ENCODE results near the gene L3MBTL4.

L3MBTL4 gene

GRCh38 chr18:5979971-5980457, 434.7 kb downstream of the L3MBTL4 start:
- no peak for DNase-seq

DNA sequence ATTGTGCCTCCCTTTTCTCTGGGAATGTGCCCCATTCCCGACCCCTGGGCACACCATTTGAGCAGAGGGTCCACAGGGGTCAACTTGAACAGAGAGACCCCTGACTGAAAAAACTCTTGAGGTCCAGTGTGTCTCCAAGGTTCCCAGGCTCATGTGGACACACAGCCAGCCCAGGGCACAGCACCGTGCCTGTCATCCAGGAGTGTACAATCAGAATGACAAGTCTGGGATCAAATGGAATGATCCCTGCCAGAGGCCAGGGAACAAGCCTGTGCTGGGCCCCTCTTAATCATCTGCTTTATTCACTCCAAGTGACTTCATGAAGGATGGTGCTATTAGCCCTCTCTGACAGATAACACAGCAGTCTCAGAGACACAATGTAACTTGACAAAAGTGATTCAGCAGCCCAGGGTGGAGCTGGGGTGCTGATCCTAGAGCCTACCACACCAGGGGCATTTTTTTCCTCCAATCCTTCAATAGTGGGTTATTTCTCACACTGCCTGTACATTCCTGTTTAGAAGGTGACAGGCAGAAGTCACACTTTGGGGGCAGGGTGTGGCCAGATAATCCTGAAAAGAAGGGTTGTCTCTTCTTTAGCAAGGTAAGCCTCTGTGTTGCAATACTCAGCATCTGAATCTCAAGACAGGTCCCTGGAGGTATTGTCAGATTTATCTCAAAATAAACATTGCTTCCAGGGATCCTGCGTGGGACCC, 435.4 kb downstream of the L3MBTL4 start:
- DNase-seq: no peak

GRCh38 chr18:5977022-5977421, 437.7 kb downstream of the L3MBTL4 start:
- DNase-seq: no peak

GRCh38 chr18:5975111-5976002, 439.4 kb downstream of the L3MBTL4 start:
- no peak for DNase-seq

- DNase-seq: no peak
Measured at GRCh38 chr18:5974696-5975095, 440.0 kb downstream of the L3MBTL4 start.

DNA sequence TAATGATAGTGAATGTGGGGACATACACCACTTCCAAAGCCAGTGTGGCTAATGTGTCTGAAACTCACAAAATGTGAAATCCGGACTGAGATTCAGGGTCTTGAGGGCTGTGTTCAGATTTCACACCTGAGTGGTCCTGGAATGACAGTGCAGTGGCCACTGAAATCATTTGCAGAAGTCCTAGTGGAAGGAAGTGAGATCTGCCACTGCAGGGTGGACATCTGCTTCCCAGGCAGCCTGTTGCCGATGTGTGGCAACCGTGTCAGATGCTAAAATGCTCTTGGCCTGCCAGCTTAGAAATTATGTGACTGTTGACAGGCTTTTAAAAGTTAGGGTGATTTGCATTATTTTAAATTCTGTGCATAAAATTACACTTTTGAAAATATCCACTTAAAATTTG, 441.6 kb downstream of the L3MBTL4 start:
- no peak for DNase-seq

DNA sequence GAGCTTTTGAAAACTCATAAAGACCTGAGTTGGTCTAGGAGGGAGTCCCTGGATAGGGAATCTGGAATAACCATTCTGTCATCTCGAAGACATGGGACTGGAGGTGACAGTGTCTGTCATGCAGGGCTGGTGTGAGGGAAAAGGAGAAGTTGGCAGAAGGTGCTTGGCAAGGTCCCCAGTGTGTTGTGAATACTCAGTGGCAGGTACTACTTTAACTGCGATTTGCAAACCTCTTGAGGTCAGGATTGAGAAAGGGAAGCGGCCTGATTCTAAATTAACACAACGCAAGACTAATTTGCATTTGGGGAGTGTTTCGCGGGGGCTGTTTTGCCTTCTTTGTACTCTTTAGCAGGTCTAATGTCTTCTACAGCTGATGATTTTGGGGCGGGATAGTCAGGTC, 442.4 kb downstream of the L3MBTL4 start:
- DNase-seq: no peak

DNA sequence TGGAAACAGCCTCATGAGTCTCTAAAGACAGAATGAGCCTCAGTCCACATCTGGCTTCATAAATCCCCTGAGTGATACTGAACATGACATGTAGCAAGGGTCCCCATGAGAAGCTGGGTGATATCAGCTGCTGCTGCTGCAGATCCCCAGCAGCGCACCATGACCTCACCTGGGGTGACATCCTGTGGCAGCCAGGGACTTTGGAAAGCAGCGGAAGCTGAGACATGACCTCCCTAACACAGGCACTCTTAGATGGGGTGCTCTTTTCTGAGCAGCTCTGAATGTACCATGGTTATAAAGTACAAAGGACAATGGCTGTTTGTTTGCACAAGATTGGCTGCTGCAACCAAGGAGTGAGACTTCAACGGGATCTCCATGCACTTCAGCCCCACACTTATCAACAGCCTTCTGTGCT, 444.7 kb downstream of the L3MBTL4 start:
- no peak for DNase-seq

DNA sequence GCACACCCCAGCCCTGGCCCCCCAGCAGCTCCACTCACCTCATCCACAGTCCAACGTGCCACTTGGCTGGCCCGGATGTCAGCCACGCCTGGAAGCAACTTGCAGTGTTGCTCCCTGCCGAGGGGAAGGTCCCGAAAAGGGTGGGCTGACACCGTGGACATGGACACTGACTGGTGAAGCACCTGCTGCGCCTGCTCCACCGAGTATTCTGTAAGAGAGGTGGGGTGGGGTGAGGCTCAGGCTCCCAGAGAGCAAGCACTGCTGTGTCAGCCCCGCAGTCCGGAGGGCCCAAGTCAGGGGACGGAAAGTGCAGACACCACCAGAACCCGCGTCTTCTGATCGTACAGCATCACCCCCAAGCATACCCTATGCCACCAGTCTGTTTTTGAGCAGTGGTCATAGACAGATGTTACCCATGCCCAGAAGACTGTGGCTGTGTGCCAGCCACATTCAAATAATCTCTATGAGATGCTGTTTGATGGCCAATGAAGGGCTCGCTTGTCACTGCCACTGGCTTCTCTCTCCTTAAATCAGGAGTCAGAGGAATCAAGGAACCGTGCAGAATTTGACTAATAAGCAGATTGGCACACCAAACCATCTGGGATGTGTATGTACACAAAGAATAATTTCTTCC, 445.2 kb downstream of the L3MBTL4 start:
- DNase-seq: no peak

DNA sequence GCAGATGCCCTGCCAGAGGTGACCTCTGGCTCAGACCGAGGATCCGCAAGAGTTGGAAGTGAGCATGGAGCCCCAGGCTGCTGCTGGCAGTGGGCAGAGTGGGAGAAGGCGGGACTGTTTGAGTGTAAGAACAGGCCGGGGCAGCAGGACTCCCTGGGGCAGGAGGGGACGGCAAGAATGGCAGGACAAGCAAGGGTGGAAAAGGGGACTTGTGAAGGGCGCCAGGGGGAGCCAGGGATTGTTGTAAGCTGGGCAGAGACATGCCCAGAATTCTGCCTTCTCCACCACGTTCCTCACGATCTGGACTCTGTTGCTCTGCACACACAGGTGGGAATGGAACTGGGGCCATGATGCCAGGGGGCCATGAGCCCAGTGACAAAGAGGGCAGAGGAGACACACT, 447.0 kb downstream of the L3MBTL4 start:
- DNase-seq: no peak

- DNase-seq: no peak
Measured at GRCh38 chr18:5967007-5967406, 447.7 kb downstream of the L3MBTL4 start.

GRCh38 chr18:5966514-5966913, 448.2 kb downstream of the L3MBTL4 start:
- no peak for DNase-seq

DNA sequence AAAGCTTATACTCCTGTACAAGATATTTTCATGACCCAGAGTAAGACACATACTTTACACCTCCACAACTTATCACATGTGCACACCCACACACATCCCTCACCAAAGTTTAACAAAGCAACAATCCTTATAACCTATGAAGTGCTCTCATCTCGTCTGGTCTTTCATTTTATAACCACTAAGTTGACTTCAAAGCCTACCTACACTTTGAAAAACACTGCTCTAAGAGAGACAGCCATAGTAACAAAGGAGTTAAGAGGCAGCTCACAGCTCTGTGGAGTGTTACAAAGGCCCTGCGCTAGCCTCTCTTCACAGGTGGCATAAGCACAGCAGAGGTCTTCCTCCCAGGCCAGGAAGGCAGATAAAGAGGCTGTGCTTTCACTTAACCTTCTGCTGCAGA, 449.7 kb downstream of the L3MBTL4 start:
- DNase-seq: no peak

- no peak for DNase-seq
Measured at GRCh38 chr18:5964596-5964995, 450.1 kb downstream of the L3MBTL4 start.

DNA sequence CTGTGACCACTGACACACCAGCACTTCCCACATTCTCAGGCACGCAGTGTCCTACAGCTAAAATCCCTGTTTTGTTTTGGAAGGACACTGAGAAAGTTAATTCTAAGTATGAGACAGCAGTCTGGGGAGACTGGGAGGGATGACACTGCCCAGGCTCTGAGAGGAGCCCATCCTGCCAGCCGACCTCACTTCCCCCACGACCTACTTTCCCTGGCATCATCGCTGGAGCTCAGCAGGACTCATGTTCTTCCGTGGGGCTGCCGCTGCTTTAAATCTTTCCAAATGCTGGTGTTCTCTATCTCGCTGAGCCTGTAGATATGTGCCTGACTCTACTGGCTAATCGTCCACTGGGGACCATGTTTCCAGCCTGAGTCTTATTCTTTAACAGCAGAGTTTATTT, 450.6 kb downstream of the L3MBTL4 start:
- DNase-seq: no peak

DNA sequence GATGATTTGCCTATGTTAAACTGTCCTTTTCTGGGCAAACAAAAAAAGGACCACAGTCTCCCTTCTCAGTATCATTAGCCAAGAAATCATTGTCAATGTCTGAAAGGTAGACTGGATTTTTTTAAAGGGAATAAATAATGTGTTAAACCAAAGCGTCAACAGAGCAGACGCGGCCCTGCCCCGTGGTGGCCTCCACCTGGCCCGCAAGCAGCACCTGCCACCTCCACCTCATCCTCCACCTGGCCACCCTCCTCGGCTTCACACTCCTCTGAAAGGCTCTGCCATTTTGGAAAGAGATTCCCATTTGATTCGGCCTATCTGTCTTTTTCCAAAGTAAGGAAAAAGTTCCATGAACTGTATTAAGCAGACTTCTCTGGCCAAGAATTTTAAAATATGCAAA, 451.4 kb downstream of the L3MBTL4 start:
- DNase-seq: no peak

- DNase-seq: no peak
Measured at GRCh38 chr18:5962362-5962761, 452.3 kb downstream of the L3MBTL4 start.

GRCh38 chr18:5961828-5962150, 452.9 kb downstream of the L3MBTL4 start:
- DNase-seq: no peak

- DNase-seq: no peak
Measured at GRCh38 chr18:5961097-5961827, 453.4 kb downstream of the L3MBTL4 start.

GRCh38 chr18:5958822-5959221, 455.9 kb downstream of the L3MBTL4 start:
- no peak for DNase-seq

DNA sequence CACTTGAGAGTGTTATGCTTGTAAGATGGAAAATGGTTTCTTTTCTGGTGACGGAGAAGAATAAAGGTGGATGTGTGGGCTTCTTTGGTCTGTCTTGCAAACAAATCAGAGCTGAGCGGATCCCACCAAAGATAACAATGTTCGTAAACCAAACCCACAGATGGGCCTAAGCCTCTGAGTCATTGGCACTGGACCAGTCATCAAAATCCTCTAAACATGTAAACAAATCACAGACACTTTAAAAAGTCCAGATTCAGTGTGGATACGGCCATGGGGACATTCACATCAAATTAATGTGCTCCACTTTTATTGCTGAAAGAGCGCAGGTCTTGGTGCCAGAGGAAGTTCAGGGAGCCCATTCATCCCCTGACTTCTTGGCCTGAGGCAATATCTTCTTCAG, 458.9 kb downstream of the L3MBTL4 start:
- no peak for DNase-seq

DNA sequence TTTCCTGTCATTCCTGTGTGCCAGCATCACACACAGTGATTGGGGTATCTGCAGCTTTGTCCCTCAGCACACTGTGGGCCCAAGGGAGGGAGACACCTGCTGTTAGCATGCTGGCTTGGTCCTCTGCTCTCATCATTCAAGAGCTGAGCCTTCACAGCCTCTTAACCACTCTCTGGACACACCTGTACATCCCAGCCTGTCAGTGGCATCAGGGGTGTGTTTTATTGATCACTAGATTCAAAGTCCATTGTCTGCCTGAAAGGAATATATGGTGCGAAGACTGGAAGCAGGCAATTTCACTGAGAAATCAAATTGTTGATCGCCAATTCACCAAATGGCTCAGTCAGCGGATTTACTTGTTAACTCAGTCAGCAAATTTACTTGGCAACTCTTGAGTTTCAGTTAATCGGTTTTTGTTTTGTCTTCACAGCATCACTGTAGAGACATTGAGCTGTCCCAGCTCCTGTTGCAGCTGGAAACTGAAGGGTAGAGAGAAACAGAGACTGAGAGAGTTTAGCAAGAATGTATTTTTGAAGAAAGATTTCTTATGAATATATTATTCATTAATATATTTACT, 463.1 kb downstream of the L3MBTL4 start:
- DNase-seq: no peak

DNA sequence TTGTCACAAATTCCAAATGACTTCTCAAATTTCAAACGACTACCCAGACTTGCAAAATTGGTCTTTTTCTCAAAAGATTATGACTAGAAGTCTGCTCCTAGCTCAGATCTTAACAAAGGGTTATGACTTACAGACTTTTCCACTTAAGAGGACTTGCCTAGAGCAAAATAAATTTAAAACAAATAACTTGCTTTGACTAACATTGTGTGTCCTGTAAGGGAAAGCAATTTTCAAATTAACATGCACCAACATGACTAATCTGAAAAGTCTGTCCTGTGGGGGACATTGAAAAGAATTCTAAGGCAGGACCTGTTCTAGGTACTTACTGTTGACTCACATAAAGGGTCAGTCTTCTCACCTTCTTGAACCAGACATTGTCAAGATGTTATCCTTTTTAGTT, 465.9 kb downstream of the L3MBTL4 start:
- DNase-seq: no peak
